H4 (cell line): Measurements from ENCODE around the gene TMEM253. TPM values are rescaled to one million over a fixed set of nuclear protein-coding genes. Genes with fewer than 3 reads are reported as not detected.
A peak's percentile ranks its signal among the peaks of the same experiment; 100 is the strongest.

Experiments used
- DNase-seq: peaks from one replicate; pipeline ENCODE4 v3.0.0-alpha.2; 2015; ENCODE audit warnings: low spot score
- total RNA-seq: library from RNA; depleted of rRNA; stranded (reverse); fragments of >200 nt; shearing (Covaris generic); gene quantifications from 2 replicates; pipeline ENCODE4 v1.2.3, GENCODE V29; 2014

The TMEM253 gene
- total RNA-seq, 1 experiment from 2014 or later = 0.68 TPM

DNA sequence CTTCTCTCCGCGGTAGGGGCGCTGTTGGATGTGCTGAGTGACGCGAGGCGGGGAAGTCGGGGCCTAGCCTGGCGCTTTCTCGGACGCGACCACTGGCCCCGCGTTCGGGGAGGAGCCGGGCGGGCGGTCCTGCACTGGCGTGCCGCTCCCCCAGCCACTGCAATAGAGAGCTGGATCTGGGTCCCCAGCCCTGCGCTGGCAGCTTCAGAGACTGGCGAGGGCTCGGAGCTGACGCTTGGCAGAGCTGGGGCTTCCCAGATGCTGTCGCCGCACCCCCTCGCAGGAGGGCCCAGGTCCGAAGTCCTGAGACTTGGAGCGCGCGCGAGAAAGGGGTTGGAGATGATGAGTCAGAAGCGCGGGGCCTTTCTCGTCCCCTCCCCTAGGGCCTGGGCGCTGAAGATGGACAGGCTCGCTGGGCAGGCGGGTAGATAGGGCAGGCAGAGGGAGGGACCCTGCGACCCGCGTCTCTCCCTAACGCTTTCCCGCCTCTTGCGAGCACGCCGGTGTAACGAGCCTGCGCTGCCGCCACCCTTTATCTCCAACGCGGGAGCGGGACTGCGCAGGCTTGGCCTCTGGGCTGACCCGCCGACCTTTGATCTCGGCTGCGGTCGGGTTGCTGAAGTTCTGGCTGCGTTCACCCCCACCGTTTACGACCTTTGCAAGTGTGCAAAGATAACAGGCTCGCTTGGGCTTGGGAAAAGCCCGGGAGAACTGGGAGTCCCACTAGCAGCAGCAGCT is 3.0 kb downstream of the TMEM253 start:
- peak; percentile 93 for DNase-seq

DNA sequence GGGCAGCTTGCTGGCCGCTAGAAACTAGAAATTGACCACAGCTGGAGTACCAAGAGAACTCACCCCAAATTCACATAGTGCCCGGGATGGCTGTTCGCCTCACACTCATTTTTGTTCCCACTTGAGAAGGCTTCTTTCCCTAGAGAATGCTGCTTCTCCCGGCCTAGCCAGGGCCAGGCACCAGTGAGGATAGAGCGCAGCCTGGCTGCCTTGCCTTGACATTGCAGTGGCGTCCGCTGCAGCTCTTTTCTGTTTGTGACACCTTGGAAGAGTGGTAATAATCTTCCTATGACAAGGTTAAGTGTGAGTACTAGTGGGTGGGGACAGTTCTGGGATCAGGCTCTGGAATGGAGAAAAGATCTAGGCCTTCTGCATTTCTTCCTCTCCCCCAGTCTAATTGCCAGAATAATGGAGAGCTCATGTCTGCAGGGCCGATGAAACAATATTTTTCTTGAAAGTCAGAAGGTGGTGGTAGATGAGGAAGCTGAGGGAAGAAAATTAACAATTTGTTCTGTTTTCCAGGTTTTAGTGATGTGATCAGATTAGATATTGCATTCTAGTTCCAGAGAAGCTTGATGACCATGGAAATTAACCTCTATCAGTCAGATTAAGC is 3.7 kb downstream of the TMEM253 start:
- peak; percentile 81 for DNase-seq

DNA sequence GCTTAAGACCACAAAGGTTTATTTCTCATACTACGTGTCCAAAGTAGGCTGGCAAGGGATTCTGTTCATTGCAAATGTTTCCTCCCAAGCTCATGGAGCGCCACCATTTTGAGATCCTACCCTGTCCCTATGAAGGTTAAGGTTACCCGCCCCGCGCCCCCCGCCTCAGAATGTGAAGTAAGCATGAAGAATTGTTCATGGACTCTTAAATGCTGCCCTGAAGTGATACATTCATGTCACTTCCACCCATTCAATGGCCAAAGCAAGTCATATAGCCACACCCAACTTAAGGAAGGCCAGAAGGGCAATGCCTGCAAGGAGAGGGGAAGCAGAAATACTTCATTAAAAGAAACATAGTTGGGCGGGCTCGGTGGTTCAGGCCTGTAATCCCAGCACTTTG is 4.2 kb downstream of the TMEM253 start:
- DNase-seq = no peak

DNA sequence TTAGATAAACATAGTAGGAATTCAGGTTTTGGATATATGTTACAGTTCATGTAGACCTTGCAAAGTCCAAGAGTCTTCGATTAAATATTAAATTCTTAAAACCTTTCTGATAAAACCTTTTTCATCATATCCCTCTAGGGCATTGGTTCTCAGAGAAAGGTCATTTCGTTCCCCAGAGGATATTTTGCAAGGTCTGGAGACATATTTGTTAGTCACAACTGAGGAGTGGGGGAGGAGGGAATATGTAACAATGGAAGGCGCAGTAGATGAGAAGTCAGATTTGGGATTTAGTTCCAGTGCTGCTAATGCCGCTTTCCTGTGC is 5.3 kb downstream of the TMEM253 start:
- no peak for DNase-seq

DNA sequence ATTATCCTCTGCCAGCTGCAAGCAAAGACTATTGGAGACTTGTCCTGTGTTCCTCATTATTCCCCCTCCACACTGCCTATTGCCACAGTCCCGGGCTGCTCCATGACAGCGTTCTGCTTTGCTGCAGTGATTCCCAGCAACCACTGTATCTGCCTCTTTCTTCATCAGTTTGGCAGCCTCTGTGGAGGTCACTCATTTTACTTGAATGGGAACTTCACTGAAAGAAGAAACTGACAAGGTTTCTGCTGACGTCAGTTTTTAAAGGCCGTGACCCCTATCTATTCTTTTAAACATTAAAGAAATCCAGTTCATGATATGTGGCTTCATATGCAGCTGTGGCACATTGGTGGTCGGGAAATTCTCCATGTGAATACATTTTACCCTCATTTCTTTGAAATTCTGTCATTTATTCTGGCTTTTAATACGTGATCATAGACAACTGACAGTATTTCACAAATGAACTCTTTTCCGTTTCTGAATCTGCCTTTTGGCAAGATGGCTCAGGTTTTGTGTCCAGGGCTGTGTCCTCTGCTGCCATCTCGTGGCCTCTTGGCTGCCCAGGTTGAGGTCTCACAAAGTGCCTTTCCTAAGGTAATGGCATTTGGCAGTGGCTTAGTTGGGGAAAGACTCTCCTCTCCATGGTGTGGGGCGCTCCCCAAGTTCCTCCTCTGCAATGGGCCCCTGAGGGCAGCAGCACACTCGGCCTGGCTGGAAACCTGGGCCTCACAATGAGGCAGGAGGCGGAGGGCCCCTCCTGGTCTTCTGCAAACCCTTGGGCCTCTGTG is 5.8 kb downstream of the TMEM253 start:
- DNase-seq = peak; percentile 80

DNA sequence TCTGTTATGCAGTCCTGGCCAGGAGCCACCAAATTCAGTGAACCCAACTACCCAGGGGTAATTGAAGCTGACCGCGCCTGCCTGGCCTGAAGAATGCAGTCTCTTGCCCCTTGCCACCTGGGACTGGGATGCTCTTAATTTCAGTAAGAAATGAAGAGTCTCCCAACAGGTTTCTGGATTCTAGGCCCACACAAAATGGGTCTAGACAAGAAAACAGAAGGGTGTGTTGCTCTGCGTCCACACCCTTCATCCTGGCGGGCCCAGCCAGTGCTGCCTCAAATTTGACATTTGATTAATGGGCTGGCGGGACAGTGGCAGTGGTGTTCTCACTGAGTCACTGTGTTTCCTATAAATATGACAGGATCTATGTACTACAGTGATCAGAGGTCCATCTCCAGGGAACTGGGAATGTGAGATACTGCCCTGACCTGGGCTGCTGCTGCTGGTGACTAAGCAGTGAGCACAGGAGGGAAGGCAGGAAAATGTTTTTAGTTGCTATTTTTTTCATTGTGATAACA is 6.5 kb downstream of the TMEM253 start:
- no peak for DNase-seq

DNA sequence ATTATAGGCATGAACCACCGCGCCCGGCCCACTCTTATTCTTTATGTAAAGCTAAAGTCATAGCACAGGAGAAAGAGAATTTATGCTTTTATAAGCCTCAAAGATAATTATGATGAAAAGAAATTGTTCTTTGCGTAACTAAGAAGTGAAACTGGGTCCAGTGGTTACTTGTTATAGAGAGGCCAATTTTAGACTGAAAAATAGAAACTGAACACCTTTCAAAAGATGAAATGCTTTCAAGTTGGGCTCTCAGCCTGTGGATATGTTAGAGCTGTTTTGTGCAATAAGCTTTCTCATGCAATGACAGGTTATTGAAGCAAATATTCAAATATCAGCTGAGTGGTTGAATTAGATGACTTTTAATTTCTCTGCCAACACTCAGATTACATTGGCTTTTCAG is 7.9 kb downstream of the TMEM253 start:
- no peak for DNase-seq

DNA sequence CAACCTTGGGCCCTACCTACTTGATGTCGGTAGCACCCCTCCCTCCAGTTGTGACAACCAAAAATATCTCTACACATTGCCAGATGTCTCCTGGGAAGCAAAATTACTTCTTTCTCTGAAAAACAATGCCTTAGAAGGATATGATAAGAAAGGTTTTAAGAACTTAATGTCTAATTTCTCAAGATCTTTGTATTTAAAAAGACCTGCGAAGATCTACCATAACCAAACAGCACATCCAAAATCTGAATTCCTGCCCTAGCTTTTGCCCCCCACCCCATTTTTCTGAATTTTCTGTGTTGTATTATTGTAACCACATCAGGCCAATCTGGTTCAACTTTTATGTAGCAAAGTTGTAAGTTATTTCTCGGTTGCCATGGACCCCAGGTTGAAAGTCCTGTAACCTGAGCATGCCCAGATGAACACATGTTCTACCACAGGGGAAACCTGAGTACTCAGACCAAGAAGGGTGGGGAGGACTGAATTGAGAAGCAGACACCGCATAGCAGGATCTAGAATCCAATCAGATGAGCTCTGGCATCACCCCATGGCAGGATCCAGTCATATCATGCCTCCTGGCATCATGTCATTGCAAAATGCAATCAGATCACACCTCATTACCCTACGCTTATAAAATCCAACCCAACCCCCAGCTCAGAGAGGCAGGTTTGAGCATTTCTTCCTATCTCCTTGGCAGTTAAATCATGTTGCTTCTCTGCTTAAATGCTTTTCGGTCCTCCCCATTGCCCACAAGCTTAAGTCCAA is 8.7 kb downstream of the TMEM253 start:
- no peak for DNase-seq

DNA sequence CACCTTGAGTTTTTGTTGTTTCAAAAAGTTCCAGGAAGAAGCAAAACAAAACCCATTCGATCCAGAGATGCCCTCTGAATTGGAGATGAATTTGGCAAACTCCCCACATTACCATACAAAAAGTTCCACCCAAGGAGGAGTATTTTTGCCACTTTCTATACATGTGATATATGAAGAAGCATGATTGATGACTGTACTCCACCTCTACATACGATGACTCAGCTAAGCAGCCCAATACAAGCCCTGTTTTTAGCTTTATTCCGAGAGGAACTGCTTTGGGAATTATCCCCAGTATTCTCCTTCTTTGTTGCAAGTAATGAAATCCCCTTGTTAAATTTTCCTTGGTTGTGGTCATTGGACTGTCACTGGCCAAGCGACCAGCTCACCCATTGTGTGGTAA is 11.4 kb downstream of the TMEM253 start:
- DNase-seq = no peak

DNA sequence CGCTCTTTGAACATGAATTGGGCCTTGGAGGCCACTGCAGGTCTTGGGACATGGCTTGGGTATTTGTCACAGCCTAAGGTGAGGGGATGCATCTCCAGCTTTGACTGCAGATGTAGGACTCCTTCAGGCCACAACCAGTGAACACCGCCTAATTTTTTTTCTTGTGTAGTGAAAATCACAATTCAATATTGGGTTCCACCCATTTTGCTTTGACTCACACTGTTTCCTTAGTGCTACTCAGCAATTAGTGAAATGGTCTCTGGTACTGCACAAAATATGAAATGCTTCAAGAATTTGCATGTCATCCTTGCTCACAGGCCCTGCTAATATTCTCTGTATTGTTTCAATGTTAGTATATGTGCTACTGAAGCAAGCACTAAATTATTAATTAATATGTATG is 12.5 kb downstream of the TMEM253 start:
- no peak for DNase-seq

DNA sequence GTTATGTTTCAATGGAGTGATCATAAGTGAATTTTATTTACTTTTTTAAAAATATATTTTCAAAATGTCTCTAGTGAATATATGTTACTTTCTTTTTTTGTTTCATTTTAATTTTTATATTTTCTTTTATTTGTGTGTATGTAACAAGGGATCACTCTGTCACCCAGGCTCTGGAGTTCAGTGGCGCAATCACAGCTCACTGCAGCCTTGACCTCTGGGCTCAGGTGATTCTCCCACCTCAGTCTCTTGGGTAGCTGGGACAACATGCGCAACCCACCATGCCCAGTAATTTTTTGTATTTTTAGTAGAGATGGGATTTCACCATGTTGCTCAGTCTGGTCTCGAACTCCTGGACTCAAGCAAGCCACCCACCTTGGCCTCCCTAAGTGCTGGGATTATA is 18.1 kb downstream of the TMEM253 start:
- no peak for DNase-seq

DNA sequence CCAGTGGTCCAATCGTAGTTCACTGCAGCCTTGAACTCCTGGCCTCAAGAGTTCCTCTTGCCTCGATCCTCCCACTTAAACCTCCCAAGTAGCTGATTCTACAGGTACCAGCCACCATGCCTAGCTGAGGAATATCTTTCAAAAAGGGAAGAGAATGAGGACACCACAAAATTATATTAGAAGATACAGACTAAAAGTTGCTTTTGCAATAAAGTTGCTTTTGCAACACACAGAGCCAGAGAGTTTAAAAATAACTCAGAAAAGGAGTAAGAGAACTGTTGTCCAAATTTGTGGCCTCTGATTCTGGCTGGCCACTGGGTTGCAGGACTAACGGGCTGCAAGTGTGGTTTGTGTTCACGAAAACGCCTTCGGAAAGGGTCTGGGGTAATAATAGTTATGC is 19.8 kb downstream of the TMEM253 start:
- no peak for DNase-seq

DNA sequence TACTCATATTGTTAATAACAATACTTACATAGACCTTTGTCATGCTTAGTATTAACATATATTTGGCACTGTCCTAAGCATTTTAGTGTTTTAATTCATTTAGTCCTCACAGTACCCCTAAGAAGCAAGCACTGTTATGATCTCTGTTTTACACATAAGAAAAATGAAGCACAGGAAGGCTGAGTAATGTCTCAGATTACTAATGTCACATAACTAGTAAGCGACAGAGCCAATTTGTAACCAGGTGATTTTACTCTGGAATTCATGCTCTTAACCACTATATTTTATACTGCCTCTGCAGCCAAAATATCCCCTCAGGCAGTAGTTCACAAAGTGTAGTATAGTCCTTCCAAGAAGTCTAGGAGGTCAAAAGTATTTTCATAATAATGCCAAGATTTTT is 20.3 kb downstream of the TMEM253 start:
- no peak for DNase-seq

DNA sequence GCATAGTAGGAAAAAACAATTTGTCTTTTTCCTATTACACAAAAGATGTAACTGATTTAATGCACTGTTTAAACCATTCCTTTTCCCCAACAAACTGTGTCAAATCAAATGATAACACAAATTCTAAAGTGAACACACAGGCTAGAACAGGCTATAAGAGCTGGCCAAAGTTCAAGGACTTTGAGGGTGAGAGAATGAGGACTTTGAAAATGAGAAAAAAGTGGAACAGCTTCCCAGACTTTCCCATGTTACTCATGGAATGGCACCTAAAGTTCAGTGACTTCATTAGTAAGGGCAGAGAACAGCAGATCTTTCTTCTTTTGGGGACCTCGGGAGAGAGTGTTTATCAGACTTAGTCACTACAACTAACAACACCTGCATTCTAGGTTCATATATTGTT is 22.6 kb downstream of the TMEM253 start:
- DNase-seq = no peak

DNA sequence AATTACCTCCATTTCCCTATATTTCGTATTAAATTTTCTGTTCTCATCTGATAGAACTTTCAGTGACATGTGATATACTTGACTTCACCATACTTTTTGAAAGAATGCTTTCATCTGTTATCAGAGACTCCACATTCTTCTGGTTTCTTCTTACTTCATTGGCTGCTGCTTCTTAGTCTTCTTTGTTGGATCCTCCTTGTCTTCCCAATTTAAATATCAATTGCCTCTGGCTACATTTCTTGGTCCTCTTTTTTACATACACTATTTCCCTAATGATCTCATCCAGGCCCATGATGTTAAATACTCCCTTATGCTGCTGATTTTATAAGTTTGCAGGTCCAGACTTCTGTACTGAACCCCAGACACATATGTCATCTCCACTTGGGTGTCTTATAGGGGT is 33.0 kb downstream of the TMEM253 start:
- DNase-seq = no peak

DNA sequence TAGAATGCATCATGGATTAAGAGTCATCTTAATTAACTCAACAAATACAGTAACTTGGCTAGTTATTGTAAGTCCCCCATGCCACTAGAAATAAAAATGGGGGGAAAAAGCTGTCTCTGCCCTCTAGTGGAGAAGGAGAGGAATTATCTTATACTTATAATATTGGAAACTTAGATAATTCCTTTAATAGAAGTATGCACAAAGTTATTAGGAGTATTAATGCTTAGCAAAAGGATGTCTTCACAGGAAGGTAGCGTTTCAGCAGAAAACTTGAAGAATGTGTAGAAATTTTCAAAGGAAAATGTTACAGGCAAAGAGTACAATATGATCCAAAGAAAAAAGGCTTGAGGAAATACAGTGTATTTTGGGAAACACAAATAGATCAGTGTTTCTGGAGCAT is 35.2 kb downstream of the TMEM253 start:
- no peak for DNase-seq

DNA sequence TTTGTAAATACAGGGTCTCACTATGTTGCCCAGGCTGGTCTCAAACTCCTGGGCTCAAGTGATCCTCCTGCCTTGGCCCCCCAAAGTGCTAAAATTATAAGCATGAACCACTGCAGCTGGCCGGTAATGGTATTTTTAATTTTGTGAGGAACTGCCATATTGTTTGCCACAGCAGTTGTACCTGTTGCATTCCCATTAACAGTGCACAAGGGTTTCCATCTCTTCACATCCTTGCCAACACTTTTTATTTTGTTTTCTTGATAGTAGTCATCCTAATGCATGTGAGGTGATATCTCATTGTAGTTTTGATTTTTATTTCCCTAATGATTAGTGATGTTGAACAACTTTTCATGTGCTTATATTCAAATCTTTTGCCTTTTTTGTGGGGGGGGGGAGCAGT is 41.5 kb downstream of the TMEM253 start:
- DNase-seq = no peak

DNA sequence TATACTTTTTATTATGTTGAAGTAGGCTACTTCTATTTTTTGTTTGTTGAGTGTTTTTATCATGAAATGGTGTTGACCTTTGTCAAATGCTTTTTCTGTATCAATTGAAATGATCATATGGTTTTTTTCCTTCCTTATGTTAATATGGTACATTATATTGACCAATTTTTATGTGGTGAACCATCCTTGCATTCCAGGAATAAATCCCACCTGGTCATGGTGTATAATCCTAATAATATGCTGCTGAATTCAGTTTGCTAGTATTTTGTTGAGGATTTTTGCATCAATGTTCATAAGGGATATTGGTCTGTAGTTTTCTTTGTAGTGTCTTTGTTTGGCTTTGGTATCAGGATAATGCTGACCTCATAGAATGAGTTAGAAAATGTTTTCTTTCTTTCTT is 44.6 kb downstream of the TMEM253 start:
- DNase-seq = no peak

DNA sequence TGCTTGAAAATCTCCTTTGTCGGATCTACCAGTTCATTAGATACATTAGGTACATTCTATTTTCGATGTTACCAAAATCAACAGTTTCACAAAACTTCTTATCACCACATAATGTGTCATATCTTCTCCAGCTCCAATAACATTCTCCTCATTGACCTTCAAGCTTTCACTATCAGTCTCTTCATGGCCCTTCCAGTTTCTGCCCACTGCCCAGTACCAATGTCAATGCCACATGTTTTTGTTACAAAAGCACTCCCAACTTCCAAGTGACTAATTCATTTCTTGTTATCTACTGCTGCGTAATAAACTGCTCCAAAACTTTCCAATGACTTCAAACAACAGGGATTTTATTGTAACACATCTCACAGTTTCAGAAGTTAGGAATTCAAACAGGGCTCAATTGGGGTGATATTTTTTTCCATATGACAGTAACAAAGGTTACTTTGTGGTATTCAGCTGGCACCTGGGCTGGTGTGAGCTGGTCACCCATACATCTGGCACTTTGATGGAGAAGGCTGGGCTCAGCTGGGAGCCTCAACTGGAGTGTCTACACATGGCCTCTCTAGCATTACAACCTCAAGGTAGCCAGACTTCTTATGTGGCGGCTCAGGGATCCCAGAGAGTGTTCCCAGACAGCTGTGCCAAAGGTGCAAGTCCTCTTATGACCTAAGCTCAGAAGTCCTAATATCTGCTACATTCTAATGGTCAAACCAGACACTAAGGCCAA is 48.9 kb downstream of the TMEM253 start:
- DNase-seq = no peak
